Measurements from ENCODE around the gene JAG1.
A peak's percentile ranks its signal among the peaks of the same experiment; 100 is the strongest.

The JAG1 gene

DNA sequence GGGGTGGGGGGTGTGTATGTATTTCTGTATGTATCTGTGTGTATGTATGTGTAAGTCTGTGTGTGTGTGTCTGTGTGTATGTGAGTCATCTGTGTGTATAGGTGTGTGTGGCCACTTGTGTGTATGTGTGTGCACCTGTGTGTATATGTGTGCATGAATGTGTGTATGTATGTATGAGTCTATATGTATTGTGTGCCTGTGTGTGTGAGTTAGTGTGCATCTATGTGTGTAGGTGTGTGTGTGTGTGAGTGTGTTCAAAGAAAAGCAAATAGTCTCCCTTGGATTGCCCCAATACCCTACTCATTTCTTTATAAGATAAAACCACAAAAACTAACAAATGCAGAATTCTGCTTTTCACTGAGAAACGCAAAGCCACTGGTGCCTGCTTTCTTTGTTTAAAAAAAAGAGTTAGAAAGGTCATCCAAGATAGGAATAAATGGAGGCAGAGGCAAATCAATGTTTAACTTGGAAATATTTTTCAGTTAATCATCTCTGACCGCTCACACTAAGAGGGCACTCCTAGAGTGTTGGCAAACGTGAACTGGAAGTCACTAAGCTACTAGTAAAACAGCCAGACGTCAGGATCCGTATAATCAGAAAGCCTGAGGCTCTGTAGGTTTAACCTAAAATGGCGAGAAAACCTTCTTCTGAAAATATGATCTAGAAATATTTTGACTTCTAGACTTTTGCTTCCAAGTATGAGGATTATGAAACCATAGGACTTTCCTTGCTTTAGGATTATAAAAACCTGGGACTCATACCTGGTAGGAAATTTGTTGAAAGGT lies 37.4 kb upstream of the JAG1 start:
- Histone ChIP-seq H3K9ac (ENCODE audit: low read depth, low read length) (no peak overlapping the region), H3K4me3 (ENCODE audit: low read length) (no peak overlapping the region), H3K4me1 (ENCODE audit: control insufficient read depth, insufficient read depth, low read length) (peaks cover 28% of the 10 kb centered on the region), H3K27me3 (ENCODE audit: control insufficient read depth, insufficient read depth, low read length) (no peaks in the 10 kb centered on the region), H3K36me3 (ENCODE audit: insufficient read depth, low read length) (no peaks in the 10 kb centered on the region), H3K4me2 (ENCODE audit: low read length) (no peak overlapping the region), H3K9me3 (replicated peaks; ENCODE audit: low read length) (no peaks in the 10 kb centered on the region)

- no peak overlapping the region for H3K4me3 ChIP-seq (ENCODE audit: low read length)
- no peaks in the 10 kb centered on the region for H3K9me3 ChIP-seq (replicated peaks; ENCODE audit: low read length)
- no peaks in the 10 kb centered on the region for H3K27me3 ChIP-seq (ENCODE audit: control insufficient read depth, insufficient read depth, low read length)
- peaks cover 23% of the 10 kb centered on the region for H3K4me1 ChIP-seq (ENCODE audit: control insufficient read depth, insufficient read depth, low read length)
- no peak overlapping the region for H3K9ac ChIP-seq (ENCODE audit: low read depth, low read length)
- no peaks in the 10 kb centered on the region for H3K36me3 ChIP-seq (ENCODE audit: insufficient read depth, low read length)
- no peak overlapping the region for H3K4me2 ChIP-seq (ENCODE audit: low read length)
These were observed 36.1 kb upstream of the JAG1 start for GRCh38 chr20:10709916-10710315.

DNA sequence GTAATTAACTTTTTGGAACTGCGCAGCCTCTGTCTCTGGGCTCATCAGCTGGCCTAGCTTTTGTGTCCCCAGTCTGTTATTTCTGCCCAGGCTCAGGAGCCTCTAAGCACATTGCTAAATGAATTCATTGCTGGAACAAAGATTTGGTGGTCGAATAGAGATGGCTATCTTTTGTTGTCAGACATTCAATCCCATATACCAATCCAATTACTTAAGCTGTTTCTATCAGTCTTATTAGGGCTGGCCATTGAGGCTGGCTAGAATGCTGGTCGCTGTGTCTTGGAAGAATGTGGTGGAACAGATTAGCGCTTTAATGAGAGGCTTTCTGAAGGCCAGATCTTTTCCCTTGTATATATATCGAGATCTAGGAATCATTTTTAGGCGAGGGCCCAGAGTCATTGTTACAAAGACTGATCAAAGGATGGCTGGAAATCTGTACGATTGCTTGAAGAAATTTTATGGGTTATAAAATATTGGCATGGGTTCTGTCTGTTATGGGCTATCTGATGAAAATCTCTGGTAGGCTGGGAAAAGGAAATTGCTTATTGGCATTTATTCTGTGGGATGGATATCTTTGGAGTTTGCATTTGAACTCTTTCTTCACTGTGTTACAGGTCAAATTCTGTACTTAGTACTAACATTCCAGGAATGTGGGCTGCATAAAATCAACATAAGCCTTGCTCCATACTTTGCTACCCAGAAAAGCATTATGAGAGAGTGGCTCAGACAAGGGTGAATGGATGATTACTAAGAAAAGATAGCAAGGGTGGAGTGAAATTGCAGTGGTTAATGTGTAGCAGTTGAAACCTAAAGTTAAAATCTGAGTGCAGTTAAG lies 34.8 kb upstream of the JAG1 start:
- peak overlapping the region; percentile 7 for H3K4me3 ChIP-seq (ENCODE audit: low read length)
- no peaks in the 10 kb centered on the region for H3K36me3 ChIP-seq (ENCODE audit: insufficient read depth, low read length)
- H3K27me3 ChIP-seq (ENCODE audit: control insufficient read depth, insufficient read depth, low read length): no peaks in the 10 kb centered on the region

DNA sequence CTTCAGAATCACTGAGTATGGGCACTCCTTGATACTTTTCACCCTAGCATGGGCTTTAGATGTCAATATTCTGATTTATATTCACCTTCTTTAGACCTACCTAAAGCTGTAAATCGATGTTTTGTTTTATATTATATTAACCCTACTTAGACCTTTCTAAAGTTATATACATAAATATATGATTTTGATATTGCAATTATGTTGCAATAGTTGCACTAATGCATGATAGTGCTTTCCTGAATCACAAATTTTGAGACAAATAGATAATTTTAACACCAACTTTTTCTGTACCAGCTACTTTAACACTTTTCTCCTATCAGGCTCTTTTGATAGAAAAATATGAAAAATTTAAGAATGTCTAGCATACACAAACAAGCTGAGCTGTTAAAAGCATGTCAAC lies 34.0 kb upstream of the JAG1 start:
- H3K9ac ChIP-seq (ENCODE audit: low read depth, low read length): no peak overlapping the region
- no peaks in the 10 kb centered on the region for H3K36me3 ChIP-seq (ENCODE audit: insufficient read depth, low read length)
- no peak overlapping the region for H3K4me3 ChIP-seq (ENCODE audit: low read length)
- no peaks in the 10 kb centered on the region for H3K9me3 ChIP-seq (replicated peaks; ENCODE audit: low read length)
- H3K4me1 ChIP-seq (ENCODE audit: control insufficient read depth, insufficient read depth, low read length): peaks cover 16% of the 10 kb centered on the region
- H3K4me2 ChIP-seq (ENCODE audit: low read length): no peak overlapping the region
- H3K27me3 ChIP-seq (ENCODE audit: control insufficient read depth, insufficient read depth, low read length): no peaks in the 10 kb centered on the region

More for the DNA sequence above, 34.8 kb upstream of the JAG1 start:
- Histone ChIP-seq H3K4me1 (ENCODE audit: control insufficient read depth, insufficient read depth, low read length) (peaks cover 16% of the 10 kb centered on the region), H3K4me2 (ENCODE audit: low read length) (peak overlapping the region; percentile 26), H3K9ac (ENCODE audit: low read depth, low read length) (no peak overlapping the region), H3K9me3 (replicated peaks; ENCODE audit: low read length) (no peaks in the 10 kb centered on the region)

DNA sequence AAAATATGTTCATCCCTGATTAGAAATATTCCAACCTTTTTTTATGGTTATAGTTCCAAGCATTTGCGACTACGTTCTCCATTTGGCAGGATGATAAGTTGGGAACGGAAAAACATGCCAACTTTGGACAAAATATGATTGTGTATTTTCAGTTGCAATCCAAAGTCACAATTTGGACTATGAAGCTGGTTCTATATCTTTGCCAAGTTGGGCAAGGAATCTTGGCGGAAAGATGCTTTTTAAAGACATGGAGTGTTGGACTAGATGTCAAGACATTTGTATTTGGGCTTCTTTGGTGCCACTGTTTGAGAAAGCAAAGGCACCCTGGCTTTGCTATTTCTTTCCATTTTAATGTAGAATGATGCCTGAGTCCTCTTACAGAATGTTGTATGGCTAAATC lies 33.3 kb upstream of the JAG1 start:
- Histone ChIP-seq H3K27me3 (ENCODE audit: control insufficient read depth, insufficient read depth, low read length) (no peaks in the 10 kb centered on the region), H3K9me3 (replicated peaks; ENCODE audit: low read length) (no peaks in the 10 kb centered on the region), H3K9ac (ENCODE audit: low read depth, low read length) (no peak overlapping the region), H3K4me3 (ENCODE audit: low read length) (no peak overlapping the region), H3K4me2 (ENCODE audit: low read length) (no peak overlapping the region), H3K4me1 (ENCODE audit: control insufficient read depth, insufficient read depth, low read length) (peaks cover 16% of the 10 kb centered on the region), H3K36me3 (ENCODE audit: insufficient read depth, low read length) (no peaks in the 10 kb centered on the region)

- Histone ChIP-seq H3K27me3 (ENCODE audit: control insufficient read depth, insufficient read depth, low read length) (no peaks in the 10 kb centered on the region), H3K9ac (ENCODE audit: low read depth, low read length) (no peak overlapping the region), H3K4me3 (ENCODE audit: low read length) (no peak overlapping the region), H3K4me2 (ENCODE audit: low read length) (no peak overlapping the region), H3K36me3 (ENCODE audit: insufficient read depth, low read length) (no peaks in the 10 kb centered on the region), H3K9me3 (replicated peaks; ENCODE audit: low read length) (no peaks in the 10 kb centered on the region), H3K4me1 (ENCODE audit: control insufficient read depth, insufficient read depth, low read length) (peaks cover 16% of the 10 kb centered on the region)
These were observed 32.6 kb upstream of the JAG1 start for GRCh38 chr20:10706460-10706811.

DNA sequence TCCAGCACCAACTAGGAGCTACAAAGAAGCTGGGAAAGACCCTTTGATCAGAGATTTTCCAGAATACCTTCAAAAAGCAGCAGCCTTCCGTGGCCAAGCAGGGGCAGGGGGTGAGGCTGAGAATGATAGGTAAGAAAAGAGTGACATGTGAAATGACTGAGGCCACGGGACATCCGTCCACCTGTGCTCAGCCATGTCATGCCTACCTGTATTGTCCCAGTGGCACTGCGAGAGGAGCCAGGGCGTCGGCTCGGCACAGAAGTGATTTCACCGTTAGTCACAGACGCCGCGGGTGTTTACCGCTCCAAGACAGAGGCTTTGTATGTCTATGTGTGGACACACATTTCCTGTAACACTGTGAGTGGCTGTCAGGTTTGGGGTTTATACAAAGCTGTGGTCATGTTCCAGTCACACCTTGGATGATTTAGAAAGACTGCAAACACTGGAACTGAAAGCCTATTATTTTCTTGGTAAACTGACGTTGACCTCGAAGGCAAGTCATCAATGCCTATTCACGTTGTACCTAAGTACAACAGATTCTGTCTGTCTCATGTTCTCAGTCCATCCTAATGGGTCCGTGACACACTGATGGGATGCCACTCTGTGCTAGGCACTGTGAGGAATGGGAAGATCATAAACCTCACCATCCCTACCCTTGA lies 32.1 kb upstream of the JAG1 start:
- Histone ChIP-seq H3K9ac (ENCODE audit: low read depth, low read length) (no peak overlapping the region), H3K4me3 (ENCODE audit: low read length) (no peak overlapping the region), H3K9me3 (replicated peaks; ENCODE audit: low read length) (no peaks in the 10 kb centered on the region), H3K4me2 (ENCODE audit: low read length) (no peak overlapping the region), H3K27me3 (ENCODE audit: control insufficient read depth, insufficient read depth, low read length) (no peaks in the 10 kb centered on the region), H3K36me3 (ENCODE audit: insufficient read depth, low read length) (no peaks in the 10 kb centered on the region), H3K4me1 (ENCODE audit: control insufficient read depth, insufficient read depth, low read length) (peaks cover 16% of the 10 kb centered on the region)

DNA sequence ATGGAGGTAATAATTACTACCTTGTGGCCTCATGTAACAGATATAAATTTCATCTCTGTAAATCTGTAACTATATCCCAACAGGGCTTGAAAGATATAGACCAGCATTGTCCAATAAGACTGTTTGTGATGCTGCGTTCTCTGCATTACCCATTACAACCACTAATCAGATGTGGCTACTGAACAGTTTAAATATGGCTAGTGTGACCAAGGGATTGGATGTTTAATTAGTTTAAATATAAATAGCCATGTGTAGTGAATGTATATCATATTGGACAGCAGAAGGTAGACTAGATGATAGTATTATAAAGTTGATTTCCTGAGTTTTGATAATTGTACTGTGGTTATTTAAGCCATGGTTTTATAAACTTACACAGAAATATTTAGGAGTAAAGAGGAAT lies 27.8 kb upstream of the JAG1 start:
- no peaks in the 10 kb centered on the region for H3K36me3 ChIP-seq (ENCODE audit: insufficient read depth, low read length)
- no peaks in the 10 kb centered on the region for H3K9me3 ChIP-seq (replicated peaks; ENCODE audit: low read length)
- H3K4me3 ChIP-seq (ENCODE audit: low read length): no peak overlapping the region
- no peaks in the 10 kb centered on the region for H3K27me3 ChIP-seq (ENCODE audit: control insufficient read depth, insufficient read depth, low read length)
- no peak overlapping the region for H3K4me2 ChIP-seq (ENCODE audit: low read length)
- H3K9ac ChIP-seq (ENCODE audit: low read depth, low read length): no peak overlapping the region
- H3K4me1 ChIP-seq (ENCODE audit: control insufficient read depth, insufficient read depth, low read length): no peaks in the 10 kb centered on the region

DNA sequence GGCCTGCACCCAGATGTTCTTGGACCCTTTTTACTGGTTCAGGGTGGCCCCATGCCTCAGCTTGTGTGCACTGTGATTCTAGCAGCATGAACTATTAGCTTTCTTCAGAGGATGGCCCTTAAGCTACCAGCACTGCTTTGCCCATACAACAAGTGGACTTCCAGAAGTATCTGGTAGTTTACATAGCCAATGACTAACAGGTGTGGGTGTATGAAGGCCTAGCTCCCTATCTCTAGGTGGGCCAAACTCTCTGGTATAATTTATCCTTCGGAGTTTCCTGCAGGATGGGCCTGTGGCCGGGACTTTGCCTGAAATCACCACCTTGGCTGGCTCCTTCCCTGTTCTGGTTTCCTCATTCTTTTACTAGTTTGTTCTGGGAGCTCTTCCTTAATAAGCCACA lies 26.1 kb upstream of the JAG1 start:
- H3K4me2 ChIP-seq (ENCODE audit: low read length): no peak overlapping the region
- no peaks in the 10 kb centered on the region for H3K4me1 ChIP-seq (ENCODE audit: control insufficient read depth, insufficient read depth, low read length)
- H3K36me3 ChIP-seq (ENCODE audit: insufficient read depth, low read length): no peaks in the 10 kb centered on the region
- H3K27me3 ChIP-seq (ENCODE audit: control insufficient read depth, insufficient read depth, low read length): no peaks in the 10 kb centered on the region
- H3K4me3 ChIP-seq (ENCODE audit: low read length): no peak overlapping the region
- H3K9me3 ChIP-seq (replicated peaks; ENCODE audit: low read length): no peaks in the 10 kb centered on the region
- H3K9ac ChIP-seq (ENCODE audit: low read depth, low read length): no peak overlapping the region

- Histone ChIP-seq H3K4me2 (ENCODE audit: low read length) (no peak overlapping the region), H3K4me1 (ENCODE audit: control insufficient read depth, insufficient read depth, low read length) (no peaks in the 10 kb centered on the region), H3K9me3 (replicated peaks; ENCODE audit: low read length) (no peaks in the 10 kb centered on the region), H3K27me3 (ENCODE audit: control insufficient read depth, insufficient read depth, low read length) (no peaks in the 10 kb centered on the region), H3K9ac (ENCODE audit: low read depth, low read length) (no peak overlapping the region), H3K4me3 (ENCODE audit: low read length) (no peak overlapping the region), H3K36me3 (ENCODE audit: insufficient read depth, low read length) (no peaks in the 10 kb centered on the region)
These were observed 25.7 kb upstream of the JAG1 start for GRCh38 chr20:10699489-10699888.

GRCh38 chr20:10696650-10697049 lies 22.9 kb upstream of the JAG1 start:
- H3K36me3 ChIP-seq (ENCODE audit: insufficient read depth, low read length): no peaks in the 10 kb centered on the region
- H3K4me1 ChIP-seq (ENCODE audit: control insufficient read depth, insufficient read depth, low read length): no peaks in the 10 kb centered on the region
- H3K4me2 ChIP-seq (ENCODE audit: low read length): no peak overlapping the region
- no peaks in the 10 kb centered on the region for H3K27me3 ChIP-seq (ENCODE audit: control insufficient read depth, insufficient read depth, low read length)
- no peaks in the 10 kb centered on the region for H3K9me3 ChIP-seq (replicated peaks; ENCODE audit: low read length)
- H3K9ac ChIP-seq (ENCODE audit: low read depth, low read length): no peak overlapping the region
- no peak overlapping the region for H3K4me3 ChIP-seq (ENCODE audit: low read length)

Data from skeletal muscle satellite cell (primary cell).